Esophagus squamous epithelium (tissue), 4 donors: Measurements from ENCODE around the gene TUBGCP3.

Source experiments
- POLR2A ChIP-seq, 4 donors: fragments of 450-650 bp; IDR thresholded peaks; one replicate each; pipeline ENCODE4 v1.6.1; 2017; ENCODE audit warnings: antibody characterized with exemption in 4 of 4, mild to moderate bottlenecking in 4 of 4, moderate library complexity in 3 of 4
- TF ChIP-seq, protein P1 (sequence below), 6 experiments: fragments of 450-650 bp in 4 of 6; fragments of 200-600 bp in 2 of 6; sonication (generic) in 2 of 6; IDR thresholded peaks; one replicate each; pipeline ENCODE4 v1.5.1; 2016 to 2019; ENCODE audit warnings: antibody characterized with exemption in 6 of 6, mild to moderate bottlenecking in 4 of 6, moderate library complexity in 4 of 6

DNA sequence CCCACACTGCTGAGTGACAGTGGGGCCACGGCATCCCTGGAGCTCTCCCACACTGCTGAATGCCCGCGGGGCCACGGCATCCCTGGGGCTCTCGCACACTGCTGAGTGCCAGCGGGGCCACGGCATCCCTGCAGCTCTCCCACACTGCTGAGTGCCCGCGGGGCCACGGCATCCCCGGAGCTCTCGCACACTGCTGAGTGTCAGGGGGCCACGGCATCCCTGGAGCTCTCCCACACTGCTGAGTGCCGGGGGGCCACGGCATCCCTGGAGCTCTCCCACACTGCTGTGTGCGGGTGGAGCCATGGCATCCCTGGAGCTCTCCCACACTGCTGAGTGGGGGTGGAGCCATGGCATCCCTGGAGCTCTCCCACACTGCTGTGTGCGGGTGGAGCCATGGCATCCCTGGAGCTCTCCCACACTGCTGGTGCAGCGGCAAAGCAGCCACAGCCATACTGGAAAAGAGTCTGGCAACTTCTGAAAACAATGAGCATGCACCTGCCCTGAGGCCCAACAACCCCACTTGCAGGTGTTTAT lies 8.6 kb downstream of the TUBGCP3 start:
- no peak for TF ChIP-seq POLR2A (IDR thresholded peaks at IDR 0.05)
- TF ChIP-seq, protein P1, sequence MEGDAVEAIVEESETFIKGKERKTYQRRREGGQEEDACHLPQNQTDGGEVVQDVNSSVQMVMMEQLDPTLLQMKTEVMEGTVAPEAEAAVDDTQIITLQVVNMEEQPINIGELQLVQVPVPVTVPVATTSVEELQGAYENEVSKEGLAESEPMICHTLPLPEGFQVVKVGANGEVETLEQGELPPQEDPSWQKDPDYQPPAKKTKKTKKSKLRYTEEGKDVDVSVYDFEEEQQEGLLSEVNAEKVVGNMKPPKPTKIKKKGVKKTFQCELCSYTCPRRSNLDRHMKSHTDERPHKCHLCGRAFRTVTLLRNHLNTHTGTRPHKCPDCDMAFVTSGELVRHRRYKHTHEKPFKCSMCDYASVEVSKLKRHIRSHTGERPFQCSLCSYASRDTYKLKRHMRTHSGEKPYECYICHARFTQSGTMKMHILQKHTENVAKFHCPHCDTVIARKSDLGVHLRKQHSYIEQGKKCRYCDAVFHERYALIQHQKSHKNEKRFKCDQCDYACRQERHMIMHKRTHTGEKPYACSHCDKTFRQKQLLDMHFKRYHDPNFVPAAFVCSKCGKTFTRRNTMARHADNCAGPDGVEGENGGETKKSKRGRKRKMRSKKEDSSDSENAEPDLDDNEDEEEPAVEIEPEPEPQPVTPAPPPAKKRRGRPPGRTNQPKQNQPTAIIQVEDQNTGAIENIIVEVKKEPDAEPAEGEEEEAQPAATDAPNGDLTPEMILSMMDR (IDR thresholded peaks at IDR 0.05): no peak
